Stimulated activated CD8-positive, alpha-beta memory T cell treated with anti-CD3 and anti-CD28 coated beads, Interleukin-15, amount 100 ng/mL, for 48 hours (primary cell): ENCODE data around the gene PKN1.

Experiments used
- DNase-seq, 2 donors: peaks; one replicate each; pipeline ENCODE4 v3.0.0-alpha.2; 2020; ENCODE audit warnings: low read depth in 2 of 2

Gene PKN1

GRCh38 chr19:14514215-14514863 is 81.2 kb downstream of the PKN1 start:
- no peak for DNase-seq

- DNase-seq: no peak
Measured at GRCh38 chr19:14515501-14516047, 82.5 kb downstream of the PKN1 start.

GRCh38 chr19:14516048-14516534 is 83.0 kb downstream of the PKN1 start:
- DNase-seq: no peak

- DNase-seq: no peak
Measured at GRCh38 chr19:14516746-14517438, 83.8 kb downstream of the PKN1 start.

GRCh38 chr19:14517446-14517839 is 84.3 kb downstream of the PKN1 start:
- DNase-seq: no peak

GRCh38 chr19:14517840-14518505 is 84.9 kb downstream of the PKN1 start, which contains the start of gene DNAJB1:
DNAJB1 (minus strand) TSS chr19:14518397; CDS start chr19:14518349, 48 bp downstream.
- DNase-seq: peak; percentile 66

GRCh38 chr19:14519245-14519859 is 86.2 kb downstream of the PKN1 start:
- DNase-seq: no peak

GRCh38 chr19:14519860-14520407 is 86.8 kb downstream of the PKN1 start:
- no peak for DNase-seq

- DNase-seq: no peak
Measured at GRCh38 chr19:14520543-14520942, 87.4 kb downstream of the PKN1 start.
